Hepatocyte (in vitro differentiated cells): Measurements from ENCODE around the gene EIPR1. TPM values are rescaled to one million over a fixed set of nuclear protein-coding genes. Genes with fewer than 3 reads are reported as not detected.

ENCODE experiments used
- DNase-seq: peaks from one replicate; pipeline ENCODE4 v3.0.0-alpha.2; 2016; ENCODE audit warnings: low spot score
- H2AFZ ChIP-seq: fragments of 200-600 bp; sonication (generic); 2 replicates; pipeline ENCODE4 v1.6.0; 2016; ENCODE audit warnings: antibody characterized with exemption, mild to moderate bottlenecking
- H3K27ac ChIP-seq: fragments of 200-600 bp; sonication (generic); 2 replicates; pipeline ENCODE4 v1.5.1; 2016; ENCODE audit warnings: mild to moderate bottlenecking
- H3K27me3 ChIP-seq: fragments of 200-600 bp; sonication (generic); 2 replicates; pipeline ENCODE4 v1.6.1; 2016
- H3K36me3 ChIP-seq: fragments of 200-600 bp; sonication (generic); replicated peaks from 2 replicates; pipeline ENCODE4 v1.5.1; 2016; ENCODE audit warnings: low read depth; ENCODE audit not compliant: insufficient read depth
- H3K4me1 ChIP-seq: fragments of 200-600 bp; sonication (generic); 2 replicates; pipeline ENCODE4 v1.5.1; 2016; ENCODE audit warnings: mild to moderate bottlenecking, moderate library complexity; ENCODE audit not compliant: insufficient read depth
- H3K4me2 ChIP-seq: fragments of 200-600 bp; sonication (generic); 2 replicates; pipeline ENCODE4 v1.6.0; 2016
- H3K4me3 ChIP-seq: fragments of 200-600 bp; sonication (generic); 2 replicates; pipeline ENCODE4 v1.5.1; 2016; ENCODE audit warnings: mild to moderate bottlenecking
- H3K79me2 ChIP-seq: fragments of 200-600 bp; sonication (generic); 2 replicates; pipeline ENCODE4 v1.6.0; 2017; ENCODE audit warnings: mild to moderate bottlenecking
- H3K9me2 ChIP-seq: fragments of 200-600 bp; sonication (generic); replicated peaks from 2 replicates; pipeline ENCODE4 v1.6.0; 2017; ENCODE audit warnings: mild to moderate bottlenecking; ENCODE audit not compliant: insufficient read depth
- H3K9me3 ChIP-seq: fragments of 200-600 bp; sonication (generic); 2 replicates; pipeline ENCODE4 v1.5.1; 2016; ENCODE audit warnings: low read depth, mild to moderate bottlenecking
- H4K20me1 ChIP-seq: fragments of 200-600 bp; sonication (generic); 2 replicates; pipeline ENCODE4 v1.6.0; 2016; ENCODE audit warnings: mild to moderate bottlenecking; ENCODE audit not compliant: insufficient read depth, poor library complexity, severe bottlenecking
- EZH2 ChIP-seq: fragments of 200-600 bp; sonication (generic); IDR thresholded peaks from 2 replicates; pipeline ENCODE4 v1.6.1; 2016; ENCODE audit warnings: antibody characterized with exemption, mild to moderate bottlenecking, borderline replicate concordance
- EZH2phosphoT487 ChIP-seq: fragments of 200-600 bp; sonication (generic); IDR thresholded peaks from one replicate; pipeline ENCODE4 v1.6.1; 2018; ENCODE audit warnings: antibody characterized with exemption, mild to moderate bottlenecking, low read depth, moderate library complexity; ENCODE audit not compliant: unreplicated experiment, severe bottlenecking
- WGBS: methylation state at CpG from one replicate; pipeline ENCODE4 v1.1.6; 2016; ENCODE audit warnings: low lambda C conversion rate; ENCODE audit errors: missing lambda C conversion rate; 5-methylcytosine and 5-hydroxymethylcytosine counted together
- polyA plus RNA-seq: library from polyadenylated mRNA; unstranded; fragments of >200 nt; fragmentation: Nextera tagmentation; extraction: Ambion mirVana; gene quantifications from 2 replicates; pipeline ENCODE4 v1.2.1, GENCODE V29; 2016
- total RNA-seq: library from RNA; depleted of rRNA; stranded (reverse); fragments of >200 nt; gene quantifications from 2 replicates; pipeline ENCODE4 v1.2.3, GENCODE V29; 2014
- TF ChIP-seq, protein P1 (sequence below): fragments of 200-600 bp; sonication (generic); IDR thresholded peaks from 2 replicates; pipeline ENCODE4 v1.5.1; 2016; ENCODE audit warnings: antibody characterized with exemption, mild to moderate bottlenecking; ENCODE audit not compliant: poor library complexity

EIPR1 gene
- total and polyA plus RNA-seq, 2 experiments from 2014 or later, result 27.4 to 42.3 TPM

DNA sequence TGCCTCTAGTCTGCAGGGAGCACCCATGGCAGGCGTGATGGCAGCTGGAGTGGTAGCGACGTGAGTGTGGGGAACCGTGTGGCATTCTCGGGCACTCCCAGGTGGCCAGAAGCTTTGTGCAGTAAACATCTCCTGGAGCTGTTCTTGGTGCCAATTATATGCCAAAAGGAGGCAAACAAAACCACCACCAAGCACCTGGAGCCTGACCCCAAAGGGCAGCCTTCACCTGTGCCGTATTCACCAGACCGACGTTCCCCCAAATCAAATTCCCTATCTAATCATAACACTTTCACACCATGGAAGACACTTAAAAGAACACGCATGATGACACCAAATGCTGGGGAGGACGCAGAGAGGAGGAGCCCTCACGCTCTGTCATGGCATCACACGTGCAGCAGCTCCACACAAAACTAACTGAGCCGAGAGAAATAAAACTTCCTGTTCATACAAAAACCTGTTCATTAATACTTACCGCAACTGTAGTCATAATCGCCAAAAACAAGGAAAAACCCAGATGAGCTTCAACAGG lies 123.6 kb downstream of the EIPR1 start:
- Histone ChIP-seq H3K4me1 (no peaks in the 10 kb centered on the region), H4K20me1 (no peaks in the 10 kb centered on the region), H3K9me2 (no peaks in the 10 kb centered on the region), H3K27ac (no peak overlapping the region), H3K4me3 (no peak overlapping the region), H3K36me3 (no peaks in the 10 kb centered on the region), H3K27me3 (no peaks in the 10 kb centered on the region), H3K4me2 (no peak overlapping the region), H3K79me2 (no peaks in the 10 kb centered on the region), H2AFZ (no peak overlapping the region), H3K9me3 (no peaks in the 10 kb centered on the region)
- DNase-seq, result no peak
- TF ChIP-seq EZH2 (no peak), EZH2phosphoT487 (no peak)
- TF ChIP-seq, protein P1, sequence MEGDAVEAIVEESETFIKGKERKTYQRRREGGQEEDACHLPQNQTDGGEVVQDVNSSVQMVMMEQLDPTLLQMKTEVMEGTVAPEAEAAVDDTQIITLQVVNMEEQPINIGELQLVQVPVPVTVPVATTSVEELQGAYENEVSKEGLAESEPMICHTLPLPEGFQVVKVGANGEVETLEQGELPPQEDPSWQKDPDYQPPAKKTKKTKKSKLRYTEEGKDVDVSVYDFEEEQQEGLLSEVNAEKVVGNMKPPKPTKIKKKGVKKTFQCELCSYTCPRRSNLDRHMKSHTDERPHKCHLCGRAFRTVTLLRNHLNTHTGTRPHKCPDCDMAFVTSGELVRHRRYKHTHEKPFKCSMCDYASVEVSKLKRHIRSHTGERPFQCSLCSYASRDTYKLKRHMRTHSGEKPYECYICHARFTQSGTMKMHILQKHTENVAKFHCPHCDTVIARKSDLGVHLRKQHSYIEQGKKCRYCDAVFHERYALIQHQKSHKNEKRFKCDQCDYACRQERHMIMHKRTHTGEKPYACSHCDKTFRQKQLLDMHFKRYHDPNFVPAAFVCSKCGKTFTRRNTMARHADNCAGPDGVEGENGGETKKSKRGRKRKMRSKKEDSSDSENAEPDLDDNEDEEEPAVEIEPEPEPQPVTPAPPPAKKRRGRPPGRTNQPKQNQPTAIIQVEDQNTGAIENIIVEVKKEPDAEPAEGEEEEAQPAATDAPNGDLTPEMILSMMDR, result no peak
- 90% methylated on average over 15 of the region's 15 CpGs for WGBS

DNA sequence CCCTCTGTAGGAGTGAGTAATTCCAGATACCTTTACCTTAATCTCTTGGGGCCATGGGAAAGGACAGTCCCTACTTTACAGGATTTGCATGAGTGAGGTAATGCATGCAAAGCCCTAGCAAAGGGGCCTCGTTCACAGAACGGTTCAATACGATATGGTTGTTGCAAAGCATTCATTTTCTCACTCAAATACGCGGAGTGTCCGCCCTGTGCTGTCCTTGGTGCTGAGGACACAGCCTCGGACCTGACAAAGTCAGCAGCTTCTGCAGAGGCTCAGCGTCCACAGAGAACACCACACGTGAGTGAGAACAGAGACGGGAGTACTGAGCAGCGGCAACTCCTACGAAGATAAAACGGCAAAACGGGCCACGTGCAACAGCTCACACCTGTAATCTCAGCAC lies 125.7 kb downstream of the EIPR1 start:
- Histone ChIP-seq H3K4me3 (no peak overlapping the region), H3K4me1 (no peaks in the 10 kb centered on the region), H3K27ac (no peak overlapping the region), H2AFZ (no peak overlapping the region), H3K36me3 (no peaks in the 10 kb centered on the region), H3K79me2 (no peaks in the 10 kb centered on the region), H4K20me1 (no peaks in the 10 kb centered on the region), H3K4me2 (no peak overlapping the region), H3K27me3 (no peaks in the 10 kb centered on the region), H3K9me3 (no peaks in the 10 kb centered on the region), H3K9me2 (no peaks in the 10 kb centered on the region)
- WGBS, result 75% methylated on average over 15 of the region's 15 CpGs
- peak; percentile 17 for DNase-seq
- TF ChIP-seq, protein P1, result no peak
- TF ChIP-seq EZH2 (no peak), EZH2phosphoT487 (no peak)

GRCh38 chr2:3249476-3249962 lies 128.1 kb downstream of the EIPR1 start:
- Histone ChIP-seq H2AFZ (no peak overlapping the region), H3K9me3 (no peaks in the 10 kb centered on the region), H3K4me3 (no peak overlapping the region), H3K4me2 (no peak overlapping the region), H3K27me3 (no peaks in the 10 kb centered on the region), H3K4me1 (no peaks in the 10 kb centered on the region), H3K79me2 (no peaks in the 10 kb centered on the region), H4K20me1 (no peaks in the 10 kb centered on the region), H3K9me2 (no peaks in the 10 kb centered on the region), H3K27ac (no peak overlapping the region), H3K36me3 (no peaks in the 10 kb centered on the region)
- TF ChIP-seq EZH2, result no peak
- TF ChIP-seq EZH2phosphoT487, result no peak
- TF ChIP-seq, protein P1, result no peak
- DNase-seq, result peak; percentile 3
- WGBS, result 97% methylated on average over 2 of the region's 2 CpGs
